SKM-1 (cell line): ENCODE data around the gene ADORA1.

ENCODE experiments used
- DNase-seq: peaks from one replicate; lab custom pipeline; 2025; ENCODE audit not compliant: unreplicated experiment; lab: John Stamatoyannopoulos, UW

The ADORA1 gene

GRCh38 chr1:203207751-203208150, 80.2 kb downstream of the ADORA1 start:
- no peak for DNase-seq

- no peak for DNase-seq
These were observed 80.7 kb downstream of the ADORA1 start for GRCh38 chr1:203208181-203208580.

GRCh38 chr1:203210350-203210749, 82.8 kb downstream of the ADORA1 start:
- no peak for DNase-seq

GRCh38 chr1:203210988-203211387, 83.5 kb downstream of the ADORA1 start:
- DNase-seq: no peak

- DNase-seq: no peak
These were observed 84.3 kb downstream of the ADORA1 start for GRCh38 chr1:203211812-203212211.

GRCh38 chr1:203213126-203213525, 85.6 kb downstream of the ADORA1 start:
- DNase-seq: no peak

GRCh38 chr1:203214871-203215270, 87.3 kb downstream of the ADORA1 start:
- DNase-seq: no peak

- DNase-seq: no peak
These were observed 88.0 kb downstream of the ADORA1 start for GRCh38 chr1:203215573-203215972.

GRCh38 chr1:203216274-203217138, 89.0 kb downstream of the ADORA1 start:
- DNase-seq: peak; percentile 81
